A673 (cell line): Measurements from ENCODE around the gene APOL5.

Experiments
- CTCF ChIP-seq: fragments of 300-800, 200-600 bp; sonication (generic); conservative IDR thresholded peaks from 2 replicates; pipeline ENCODE4 v1.5.1; 2017; ENCODE audit warnings: low read depth, mild to moderate bottlenecking, antibody characterized with exemption, low read length, moderate library complexity, mixed read lengths
- EZH2 ChIP-seq: fragments of 200-600 bp; sonication (generic); IDR thresholded peaks from 2 replicates; pipeline ENCODE4 v1.6.1; 2017; ENCODE audit warnings: borderline replicate concordance, low read depth, mild to moderate bottlenecking, mixed read lengths, antibody characterized with exemption, low read length; ENCODE audit not compliant: poor library complexity, severe bottlenecking

- TF ChIP-seq CTCF (no peak), EZH2 (no peak)
Observed at GRCh38 chr22:35683560-35683959, 34.1 kb upstream of the APOL5 start.
